Upper lobe of left lung (tissue), 6 donors: ENCODE data around the gene FRMPD1. TPM values are rescaled to one million over a fixed set of nuclear protein-coding genes. Genes with fewer than 3 reads are reported as not detected.

Experiments used
- ATAC-seq, 2 donors: fragments of 200-7000 bp; cut with Tn5 transposase; one replicate each; pipeline ENCODE4 v1.9.1; 2022; ENCODE audit warnings: mild to moderate bottlenecking in 2 of 2, moderate library complexity in 2 of 2; ENCODE audit not compliant: low FRiP score in 2 of 2
- DNase-seq, 2 donors: peaks; one replicate each; pipeline ENCODE4 v3.0.0-alpha.2; 2019 to 2020
- H3K27ac ChIP-seq, 4 donors: fragments of 200-600 bp; sonication (generic); one replicate each; pipeline ENCODE4 v1.5.1; 2016 to 2019
- H3K27me3 ChIP-seq, 4 donors: fragments of 200-600 bp; sonication (generic); one replicate each; pipeline ENCODE4 v1.5.1; 2017 to 2019
- H3K36me3 ChIP-seq, 4 donors: fragments of 200-600 bp; sonication (generic); one replicate each; pipeline ENCODE4 v1.5.1; 2016 to 2019
- H3K4me1 ChIP-seq, 4 donors: fragments of 200-600 bp; sonication (generic); one replicate each; pipeline ENCODE4 v1.5.1; 2018 to 2019
- H3K4me3 ChIP-seq, 4 donors: fragments of 200-600 bp; sonication (generic); one replicate each; pipeline ENCODE4 v1.5.1; 2017 to 2019; ENCODE audit warnings: mild to moderate bottlenecking in 2 of 4, moderate library complexity in 1 of 4
- H3K9me3 ChIP-seq, 4 donors: fragments of 200-600 bp; sonication (generic); one replicate each; pipeline ENCODE4 v1.5.1; 2018 to 2019
- EP300 ChIP-seq, 4 donors: sonication (generic); formaldehyde crosslinking; IDR thresholded peaks; one replicate each; pipeline ENCODE4 v1.5.1; 2017; ENCODE audit warnings: antibody characterized with exemption in 4 of 4, control low read depth in 2 of 4
- POLR2A ChIP-seq, 4 donors: fragments of 450-650 bp; IDR thresholded peaks; one replicate each; pipeline ENCODE4 v1.5.1; 2016 to 2017; ENCODE audit warnings: antibody characterized with exemption in 4 of 4, mild to moderate bottlenecking in 2 of 4
- POLR2AphosphoS5 ChIP-seq, 2 donors: sonication (generic); formaldehyde crosslinking; IDR thresholded peaks; one replicate each; pipeline ENCODE4 v1.5.1; 2017; ENCODE audit warnings: antibody characterized with exemption in 2 of 2
- WGBS, 2 donors: methylation state at CpG; one replicate each; pipeline ENCODE4 v1.1.5; 2017 to 2018; 5-methylcytosine and 5-hydroxymethylcytosine counted together
- total RNA-seq, 6 donors: library from RNA; depleted of rRNA in 4 of 6; stranded (reverse); fragments of >200 nt in 4 of 6; gene quantifications; one replicate each; pipeline versions ENCODE4 v1.1.0 to v1.2.1, GENCODE V29; 2016 to 2021
- TF ChIP-seq, protein P1 (sequence below), 6 experiments: fragments of 450-650 bp in 4 of 6; fragments of 200-600 bp in 2 of 6; sonication (generic) in 2 of 6; IDR thresholded peaks; one replicate each; pipeline ENCODE4 v1.5.1; 2016 to 2019; ENCODE audit warnings: antibody characterized with exemption in 6 of 6
- donor health status: DM: no; HTN: no; CAD: no; lungs with moderate emphysema.
- donor health status: DM: no; HTN: yes; CAD: no; lungs with severe emphysema.

Gene FRMPD1
- total RNA-seq, 6 donors from 2014 or later, result under 0.01 to 0.39 (median 0.17) TPM; not detected in 1

DNA sequence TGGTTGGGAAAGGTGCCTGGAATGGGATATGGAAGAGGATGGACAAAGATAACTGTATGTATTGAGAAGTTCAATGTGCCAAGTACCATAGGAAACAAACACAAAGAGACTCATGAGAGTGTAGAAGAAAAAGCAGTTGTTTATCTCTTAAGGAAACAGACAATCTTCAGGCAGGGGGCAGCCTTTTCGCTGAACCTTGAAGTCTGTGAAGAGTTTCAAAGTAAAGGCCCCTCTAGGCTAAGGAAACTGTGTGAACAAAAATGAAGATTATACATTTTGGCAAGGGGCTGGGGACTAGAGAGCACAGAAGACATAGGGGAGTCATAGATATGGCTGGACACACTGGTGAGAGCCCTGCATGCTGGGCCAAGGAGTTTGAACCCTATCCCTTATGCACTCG is 27.5 kb upstream of the FRMPD1 start:
- Histone ChIP-seq H3K4me3 (no peak overlapping the region), H3K9me3 (no peaks in the 10 kb centered on the region), H3K4me1 (no peaks in the 10 kb centered on the region), H3K27ac (no peak overlapping the region), H3K27me3 (no peaks in the 10 kb centered on the region), H3K36me3 (no peaks in the 10 kb centered on the region)
- DNase-seq (no peak), ATAC-seq (no peak)
- WGBS, 2 donors, result 76 to 85% methylated on average over 2 of the region's 2 CpGs
- TF ChIP-seq POLR2AphosphoS5 (IDR thresholded peaks at IDR 0.05) (no peak), EP300 (IDR thresholded peaks at IDR 0.05) (no peak)

DNA sequence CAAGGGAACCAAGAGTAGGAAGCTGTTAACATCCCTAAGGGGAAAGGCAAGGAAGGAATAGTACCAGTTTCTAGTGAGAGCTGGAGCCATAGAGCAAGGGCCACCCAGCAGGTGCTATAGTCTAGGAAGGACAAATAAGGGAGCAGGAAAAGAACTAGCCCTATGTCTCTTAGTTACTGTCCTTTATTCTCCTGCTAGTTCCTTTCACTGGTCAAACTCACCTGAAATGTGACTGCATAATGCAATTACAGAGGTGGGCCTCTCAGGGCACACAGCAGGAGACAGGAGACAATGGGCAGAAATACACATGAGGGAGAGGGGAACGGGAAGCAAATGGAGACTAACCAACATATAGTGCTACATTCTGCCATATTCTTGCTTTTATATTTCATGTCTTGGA is 26.7 kb upstream of the FRMPD1 start:
- Histone ChIP-seq H3K27me3 (no peaks in the 10 kb centered on the region), H3K4me1 (no peaks in the 10 kb centered on the region), H3K27ac (no peak overlapping the region), H3K9me3 (no peaks in the 10 kb centered on the region), H3K4me3 (no peak overlapping the region), H3K36me3 (no peaks in the 10 kb centered on the region)
- no peak for ATAC-seq
- no peak for DNase-seq
- whole genome bisulfite sequencing, 2 donors, result 86 to 88% methylated on average over 1 of the region's 1 CpG
- TF ChIP-seq POLR2AphosphoS5 (IDR thresholded peaks at IDR 0.05) (no peak), EP300 (IDR thresholded peaks at IDR 0.05) (no peak), POLR2A (IDR thresholded peaks at IDR 0.05) (no peak)
- TF ChIP-seq, protein P1, sequence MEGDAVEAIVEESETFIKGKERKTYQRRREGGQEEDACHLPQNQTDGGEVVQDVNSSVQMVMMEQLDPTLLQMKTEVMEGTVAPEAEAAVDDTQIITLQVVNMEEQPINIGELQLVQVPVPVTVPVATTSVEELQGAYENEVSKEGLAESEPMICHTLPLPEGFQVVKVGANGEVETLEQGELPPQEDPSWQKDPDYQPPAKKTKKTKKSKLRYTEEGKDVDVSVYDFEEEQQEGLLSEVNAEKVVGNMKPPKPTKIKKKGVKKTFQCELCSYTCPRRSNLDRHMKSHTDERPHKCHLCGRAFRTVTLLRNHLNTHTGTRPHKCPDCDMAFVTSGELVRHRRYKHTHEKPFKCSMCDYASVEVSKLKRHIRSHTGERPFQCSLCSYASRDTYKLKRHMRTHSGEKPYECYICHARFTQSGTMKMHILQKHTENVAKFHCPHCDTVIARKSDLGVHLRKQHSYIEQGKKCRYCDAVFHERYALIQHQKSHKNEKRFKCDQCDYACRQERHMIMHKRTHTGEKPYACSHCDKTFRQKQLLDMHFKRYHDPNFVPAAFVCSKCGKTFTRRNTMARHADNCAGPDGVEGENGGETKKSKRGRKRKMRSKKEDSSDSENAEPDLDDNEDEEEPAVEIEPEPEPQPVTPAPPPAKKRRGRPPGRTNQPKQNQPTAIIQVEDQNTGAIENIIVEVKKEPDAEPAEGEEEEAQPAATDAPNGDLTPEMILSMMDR (IDR thresholded peaks at IDR 0.05), result no peak

DNA sequence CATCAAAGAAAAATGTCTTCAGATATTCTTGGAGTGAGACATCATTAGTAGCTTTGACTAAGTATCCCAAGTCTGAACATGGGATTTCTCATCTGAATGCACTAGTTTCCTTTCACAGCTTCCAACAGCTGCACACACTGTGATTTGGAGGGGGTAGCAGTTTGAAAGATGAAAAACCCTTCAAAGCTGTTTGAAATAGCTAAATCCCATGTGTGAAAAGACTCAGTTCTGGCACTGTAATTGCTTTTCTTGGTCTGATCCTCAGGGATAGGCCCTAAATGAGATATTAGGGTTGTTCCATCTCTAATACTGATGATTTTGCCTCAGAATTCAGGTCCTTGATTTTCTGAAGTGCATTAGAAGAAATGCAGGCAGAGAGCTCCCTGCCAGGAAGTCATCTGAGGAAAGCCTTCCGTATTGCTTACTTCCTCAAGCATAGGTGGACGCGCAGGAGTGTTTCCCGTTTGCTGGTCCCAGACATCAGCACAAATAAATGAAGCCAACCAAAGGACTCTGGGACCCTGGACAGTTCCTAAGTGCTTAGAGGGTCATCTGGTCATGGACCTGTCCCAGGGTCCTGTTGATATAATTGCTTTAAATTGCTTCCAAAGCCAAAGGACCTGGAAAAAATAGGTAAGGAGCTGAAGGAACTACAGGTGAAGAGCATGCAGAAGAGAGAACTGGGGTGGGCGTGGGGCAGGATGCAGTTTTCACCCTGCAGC is 25.6 kb upstream of the FRMPD1 start:
- ATAC-seq, result no peak
- H3K9me3 ChIP-seq, result no peaks in the 10 kb centered on the region
- no peaks in the 10 kb centered on the region for H3K4me1 ChIP-seq
- H3K27ac ChIP-seq, result no peak overlapping the region
- WGBS, 2 donors, result 62 to 73% methylated on average over 5 of the region's 5 CpGs
- DNase-seq, result no peak
- no peak overlapping the region for H3K4me3 ChIP-seq
- H3K27me3 ChIP-seq, result no peaks in the 10 kb centered on the region
- no peaks in the 10 kb centered on the region for H3K36me3 ChIP-seq
- TF ChIP-seq EP300 (IDR thresholded peaks at IDR 0.05) (no peak), POLR2AphosphoS5 (IDR thresholded peaks at IDR 0.05) (no peak), POLR2A (IDR thresholded peaks at IDR 0.05) (no peak)
- TF ChIP-seq, protein P1 (IDR thresholded peaks at IDR 0.05), result no peak

DNA sequence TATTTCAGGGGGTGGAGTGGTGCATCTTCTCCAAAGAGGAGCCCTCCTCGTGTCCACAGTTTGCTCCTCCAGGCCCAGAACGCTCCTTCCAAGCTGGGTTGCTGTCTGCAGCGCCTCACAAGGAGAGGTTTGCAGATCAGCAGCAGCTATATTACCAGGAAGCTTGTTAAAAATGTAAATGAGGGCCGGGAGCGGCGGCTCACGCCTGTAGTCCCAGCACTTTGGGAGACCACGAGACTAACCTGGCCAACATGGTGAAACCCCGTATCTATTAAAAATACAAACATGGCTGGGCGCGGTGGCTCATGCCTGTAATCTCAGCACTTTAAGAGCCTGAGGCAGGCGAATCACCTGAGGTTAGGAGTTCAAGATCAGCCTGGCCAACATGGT is 25.0 kb upstream of the FRMPD1 start:
- H3K9me3 ChIP-seq, result no peaks in the 10 kb centered on the region

DNA sequence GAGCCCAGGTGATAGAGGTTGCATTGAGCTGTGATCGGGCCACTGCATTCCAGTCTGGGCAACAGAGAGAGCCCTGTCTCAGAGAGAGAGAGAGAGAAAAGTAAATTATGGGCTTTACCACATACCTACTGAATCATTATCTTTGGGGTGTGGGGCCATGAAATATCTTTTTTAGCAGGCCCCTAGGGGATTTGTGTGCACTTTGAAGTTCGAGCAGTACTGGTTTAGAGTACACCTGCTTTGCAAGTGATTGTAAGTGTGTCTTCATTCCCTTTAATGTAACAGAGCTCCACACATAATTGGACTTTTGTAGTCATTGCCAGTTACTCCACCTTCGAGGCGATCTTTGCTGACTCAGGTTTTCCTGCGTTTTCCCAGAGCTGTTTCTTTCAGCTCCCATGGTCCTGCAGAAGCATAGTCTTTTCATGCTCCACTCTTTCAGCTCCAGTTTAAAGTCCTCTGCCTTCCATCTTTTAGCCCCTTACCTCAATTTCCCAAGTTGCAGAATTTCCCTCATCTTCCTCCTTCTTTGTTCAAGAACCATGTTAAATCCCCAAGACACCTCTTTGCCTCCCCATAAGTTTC is 24.0 kb upstream of the FRMPD1 start:
- no peaks in the 10 kb centered on the region for H3K9me3 ChIP-seq
- no peak overlapping the region for H3K4me3 ChIP-seq
- H3K27me3 ChIP-seq, result no peaks in the 10 kb centered on the region
- H3K27ac ChIP-seq, result no peak overlapping the region
- no peaks in the 10 kb centered on the region for H3K36me3 ChIP-seq
- ATAC-seq, result no peak
- TF ChIP-seq, protein P1 (IDR thresholded peaks at IDR 0.05), result no peak
- TF ChIP-seq POLR2A (IDR thresholded peaks at IDR 0.05) (no peak), EP300 (IDR thresholded peaks at IDR 0.05) (no peak), POLR2AphosphoS5 (IDR thresholded peaks at IDR 0.05) (no peak)
- no peak for DNase-seq
- WGBS, 2 donors, result 48 to 79% methylated on average over 5 of the region's 5 CpGs
- H3K4me1 ChIP-seq, result no peaks in the 10 kb centered on the region

More for the DNA sequence above, 25.0 kb upstream of the FRMPD1 start:
- Histone ChIP-seq H3K4me1 (no peaks in the 10 kb centered on the region), H3K27ac (no peak overlapping the region), H3K36me3 (no peaks in the 10 kb centered on the region), H3K27me3 (no peaks in the 10 kb centered on the region), H3K4me3 (no peak overlapping the region)
- DNase-seq, result no peak
- no peak for ATAC-seq
- TF ChIP-seq POLR2AphosphoS5 (IDR thresholded peaks at IDR 0.05), result no peak
- TF ChIP-seq EP300 (IDR thresholded peaks at IDR 0.05), result no peak
- no peak for TF ChIP-seq POLR2A (IDR thresholded peaks at IDR 0.05)
- TF ChIP-seq, protein P1 (IDR thresholded peaks at IDR 0.05), result no peak
- WGBS, 2 donors, result 83 to 86% methylated on average over 9 to 12 of the region's 12 CpGs
